GM13977 (cell line): Measurements from ENCODE around the gene IGSF11.
A peak's percentile ranks its signal among the peaks of the same experiment; 100 is the strongest.
"Not testable (repeated sequence)": the region's sequence is repeated elsewhere in the genome, so short reads cannot be mapped to it uniquely, and the experiment has no call there.

Experiments
- DNase-seq: peaks from one replicate; pipeline ENCODE4 v3.0.0; 2012; ENCODE audit warnings: low spot score
- CTCF ChIP-seq: IDR thresholded peaks from 2 replicates; pipeline ENCODE4 v1.5.1; 2012; ENCODE audit warnings: mild to moderate bottlenecking, control low read depth; ENCODE audit not compliant: insufficient read depth; ENCODE audit errors: extremely low read depth, missing control alignments
- in situ Hi-C: fragments of 300-500 bp; cut with MboI; formaldehyde crosslinking; loops from one replicate; pipeline ENCODE4 v1.12.0; 2022; ENCODE audit warnings: low sequenced_read_pairs, low pct_unique_long_range_greater_than_20kb, mixed read lengths, inconsistent platforms; ENCODE audit not compliant: unreplicated experiment

IGSF11 gene

GRCh38 chr3:119034256-119035013 is at the start of gene IGSF11:
Gene IGSF11, minus strand, starts transcription at chr3:119034846. Its CDS starts 264 bp downstream, at chr3:119034582.
- in situ Hi-C loops: no loop called here
- peak; percentile 90 for TF ChIP-seq CTCF

DNA sequence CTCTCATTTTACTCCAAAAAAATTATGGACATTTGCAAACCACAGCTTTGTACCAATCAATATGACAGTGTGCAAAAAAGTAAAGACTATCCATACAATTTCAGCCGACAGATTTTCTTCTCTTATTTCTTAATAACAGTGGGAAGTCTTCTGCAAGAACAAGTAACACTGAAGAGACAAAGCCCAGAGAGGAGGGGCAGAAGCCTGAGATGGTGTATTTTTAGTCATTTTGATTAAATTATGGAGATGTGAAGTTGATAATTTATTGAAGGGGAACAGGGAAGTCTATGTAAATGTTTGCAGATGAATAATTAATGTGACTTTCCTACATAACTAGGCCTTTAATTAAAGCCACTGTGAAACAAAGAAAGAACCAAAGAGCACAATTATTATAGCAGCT is 45.7 kb upstream of the IGSF11 start:
- TF ChIP-seq CTCF: no peak
- DNase-seq: no peak
- in situ Hi-C loops: no loop called here

More at GRCh38 chr3:119034256-119035013, at the start of gene IGSF11:
- DNase-seq: peak; percentile 90

GRCh38 chr3:119073258-119074001 is 38.8 kb upstream of the IGSF11 start:
- in situ Hi-C loops: no loop called here
- no peak for TF ChIP-seq CTCF
- DNase-seq: no peak

- DNase-seq, in situ Hi-C loops: not testable (repeated sequence)
Observed at GRCh38 chr3:119072451-119072850, 37.8 kb upstream of the IGSF11 start.

DNA sequence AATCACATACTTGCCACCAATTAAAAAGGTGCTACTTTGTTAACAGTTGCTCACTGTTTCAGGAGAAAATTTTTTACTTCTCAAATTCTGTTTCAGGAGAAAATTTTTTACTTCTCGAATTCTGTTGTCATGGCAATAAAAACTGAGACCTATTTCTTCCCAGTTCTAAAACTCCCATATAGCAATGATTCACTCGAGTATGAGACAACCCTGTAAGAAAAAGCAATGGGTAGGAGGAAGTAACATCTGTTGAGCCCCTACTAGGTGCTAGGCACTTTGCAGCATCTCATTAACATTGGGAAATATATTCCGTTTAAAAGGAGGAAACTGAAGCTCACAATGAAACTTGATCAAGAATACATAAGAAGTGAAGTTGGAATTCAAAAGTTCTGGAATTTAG is 35.1 kb upstream of the IGSF11 start:
- TF ChIP-seq CTCF: no peak
- in situ Hi-C loops: no loop called here
- DNase-seq: no peak

GRCh38 chr3:119063471-119063870 is 28.8 kb upstream of the IGSF11 start:
- no peak for DNase-seq
- TF ChIP-seq CTCF: no peak
- in situ Hi-C loops: no loop called here

GRCh38 chr3:119062892-119063291 is 28.2 kb upstream of the IGSF11 start:
- DNase-seq: no peak
- in situ Hi-C loops: no loop called here
- no peak for TF ChIP-seq CTCF
